ENCODE results near the gene HOXB3.

HOXB3 gene

DNA sequence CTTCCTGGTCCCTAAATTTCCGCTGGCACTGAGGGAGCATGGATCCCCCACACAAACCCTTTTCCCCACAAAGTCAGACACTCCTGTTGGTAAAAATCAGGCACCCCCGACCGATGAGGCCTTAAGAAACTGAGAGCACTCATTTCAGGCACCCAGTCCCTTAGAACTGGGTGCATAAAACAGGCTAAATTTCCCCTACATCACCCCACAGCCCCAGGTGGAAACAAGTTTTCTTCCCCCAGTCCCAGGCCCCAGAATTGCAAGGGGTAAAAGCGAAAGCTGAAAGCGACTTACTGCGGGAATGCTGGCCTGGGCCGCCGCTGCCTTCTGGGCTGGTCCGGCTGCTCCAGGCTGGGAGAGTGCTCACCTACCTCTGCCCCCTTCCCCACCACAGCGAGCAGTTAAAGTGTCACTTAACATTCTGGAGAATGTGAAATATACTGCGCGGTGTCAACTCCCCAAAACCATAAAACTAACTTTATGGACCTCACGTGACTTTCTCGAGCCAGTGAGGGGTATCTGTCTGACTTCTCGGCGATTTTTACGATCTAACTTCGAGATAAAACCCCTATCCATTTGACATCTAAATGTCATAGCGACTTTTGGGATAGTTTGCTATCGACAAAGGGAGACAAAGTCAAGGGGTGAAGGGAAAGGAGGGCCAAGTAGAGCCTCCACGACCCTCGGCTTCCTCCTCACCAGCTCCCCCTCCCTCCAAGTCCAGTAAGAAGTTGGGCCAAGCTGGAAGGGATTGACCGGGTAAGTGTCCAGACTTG, at the start of gene HOXB3:
Gene HOXB3 (minus strand): TSS at position 411 of the 776 bp plus-strand sequence. CDS start 37,767 bp downstream, outside the sequence.
- DNase-seq = no peak

DNA sequence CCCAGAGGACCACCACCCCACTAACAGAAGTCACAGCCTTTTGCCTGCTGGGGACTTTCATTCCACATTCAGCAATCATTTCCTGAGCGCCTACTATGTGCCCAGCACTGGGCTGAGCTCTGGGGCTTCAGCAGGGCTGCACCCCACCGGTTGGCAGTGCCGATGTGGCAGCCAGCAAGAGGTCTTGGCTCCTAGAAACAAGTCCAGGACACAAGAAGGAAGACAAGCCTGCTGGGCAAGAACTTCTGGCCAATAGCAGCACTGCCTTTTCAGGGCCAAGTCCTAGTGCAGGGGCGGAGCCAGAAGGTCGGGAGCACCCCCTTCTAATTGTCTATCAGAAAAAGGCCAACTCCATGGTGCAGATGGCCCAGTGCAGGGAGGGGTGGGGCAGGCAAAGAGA, 49.1 kb upstream of the HOXB3 start:
- no peak for DNase-seq

DNA sequence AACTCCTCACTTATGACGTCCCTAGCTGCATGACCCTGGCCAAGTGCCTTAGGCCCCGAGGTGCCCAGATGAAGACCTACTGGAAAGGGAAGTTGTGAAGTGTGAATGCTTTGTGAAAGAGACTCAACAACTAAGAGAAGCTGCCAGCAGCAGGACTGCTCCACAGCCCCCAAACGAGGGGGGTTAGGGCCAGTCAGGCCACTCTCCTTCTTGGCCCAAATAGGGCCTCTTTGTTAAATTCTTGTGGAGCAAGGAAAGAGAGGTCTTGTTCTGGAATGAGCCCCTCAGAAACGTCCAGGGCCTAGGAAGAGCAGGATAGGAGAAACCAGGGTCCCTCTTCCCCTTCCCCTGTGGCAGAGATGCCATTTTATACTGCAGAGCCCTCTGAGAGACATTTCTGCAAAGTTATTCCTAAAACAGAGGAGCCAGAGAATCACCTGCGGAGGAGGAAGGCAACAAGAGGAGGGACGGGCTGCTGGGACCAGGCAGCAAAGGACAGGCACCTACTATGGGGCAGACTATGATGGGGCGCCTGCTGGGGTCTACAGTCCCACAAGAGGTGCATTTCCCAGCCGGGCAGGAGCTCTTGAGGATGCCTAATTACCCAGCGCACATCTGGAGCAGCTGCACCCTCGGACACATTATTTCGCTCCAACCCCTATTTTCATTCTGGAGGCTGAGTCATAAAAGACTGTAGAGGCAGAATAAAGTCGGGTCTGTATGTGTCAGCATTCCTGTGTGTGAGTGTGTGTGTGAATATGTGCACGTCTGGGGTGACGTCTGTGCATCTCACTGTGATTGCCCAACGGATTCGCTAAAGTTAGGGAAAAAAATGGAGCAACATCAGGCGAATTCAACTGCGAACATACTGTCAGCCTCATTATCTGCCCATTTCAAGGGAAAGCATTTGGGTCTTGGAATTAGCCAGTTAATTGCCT, 47.6 kb upstream of the HOXB3 start:
- no peak for DNase-seq

GRCh38 chr17:48636177-48637018, 46.4 kb upstream of the HOXB3 start:
- DNase-seq = no peak

DNA sequence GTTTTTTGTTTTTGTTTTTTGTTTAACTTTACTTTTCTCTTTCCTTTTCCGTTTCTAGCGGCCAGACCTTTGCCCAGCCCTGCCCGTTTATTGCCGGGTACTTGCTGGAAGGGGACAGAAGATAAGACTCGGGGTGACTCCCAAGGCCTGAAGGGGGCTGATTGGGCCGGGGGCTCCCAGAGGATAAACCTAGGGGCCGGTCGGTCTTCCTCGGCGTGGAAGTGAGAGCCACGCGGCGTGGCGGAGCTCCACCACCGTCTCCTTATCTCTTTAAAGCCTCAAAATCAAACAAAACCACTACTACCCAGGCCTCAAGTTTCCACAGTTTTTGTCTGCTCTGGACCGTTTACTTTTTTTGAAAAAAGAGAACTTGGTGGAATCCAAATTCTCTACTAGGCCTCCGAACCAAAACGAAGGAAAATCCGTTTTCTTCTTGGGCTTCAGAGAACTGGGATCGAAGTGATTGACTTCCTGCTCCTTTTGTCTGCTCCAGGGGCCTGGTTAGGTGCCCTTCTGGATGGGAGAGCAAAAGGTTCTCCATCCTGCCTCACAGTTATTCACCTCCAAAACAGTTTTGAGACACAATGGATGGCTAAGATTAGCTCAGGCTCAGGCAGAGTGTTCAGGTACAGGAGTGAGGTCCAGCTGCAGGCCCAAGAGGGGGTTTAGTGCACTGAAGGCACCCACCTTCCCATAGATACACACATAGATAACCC, 44.6 kb upstream of the HOXB3 start:
- no peak for DNase-seq

GRCh38 chr17:48633266-48633677, 43.2 kb upstream of the HOXB3 start:
- no peak for DNase-seq

DNA sequence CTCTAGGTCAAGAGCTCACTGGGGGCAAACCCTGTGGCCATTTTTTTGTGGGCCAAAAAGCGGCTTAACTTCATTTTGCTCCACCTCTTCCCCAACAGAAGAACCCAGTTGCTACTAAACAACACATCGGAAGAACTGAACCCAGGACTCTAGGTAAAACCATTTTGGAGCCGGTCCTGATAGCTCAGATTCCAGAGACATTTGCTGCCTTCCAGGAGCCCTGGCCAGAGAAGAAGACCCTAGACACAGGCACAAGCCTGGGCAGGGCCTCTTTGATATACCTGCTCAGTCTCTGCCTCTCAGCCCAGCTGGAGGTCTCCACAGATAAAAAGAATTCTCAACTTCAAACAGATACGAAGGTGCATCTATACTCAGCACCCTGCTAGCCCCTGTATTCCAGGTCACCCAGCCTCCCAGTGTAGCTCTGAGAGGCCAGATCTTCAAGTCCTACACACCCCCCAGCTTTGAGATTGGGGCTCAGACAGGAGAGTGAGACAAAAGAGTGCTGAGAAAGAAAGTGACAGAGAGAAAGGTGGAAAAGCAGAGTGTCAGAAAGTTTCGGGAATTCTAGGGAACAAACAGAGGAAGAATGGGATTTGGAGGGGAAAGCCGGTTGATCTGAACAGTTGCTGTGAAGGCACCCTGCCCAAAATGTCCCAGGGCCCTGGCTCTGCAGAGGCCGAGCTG, 42.7 kb upstream of the HOXB3 start:
- DNase-seq = no peak

- DNase-seq = no peak
Observed at GRCh38 chr17:48631693-48632578, 41.9 kb upstream of the HOXB3 start.

DNA sequence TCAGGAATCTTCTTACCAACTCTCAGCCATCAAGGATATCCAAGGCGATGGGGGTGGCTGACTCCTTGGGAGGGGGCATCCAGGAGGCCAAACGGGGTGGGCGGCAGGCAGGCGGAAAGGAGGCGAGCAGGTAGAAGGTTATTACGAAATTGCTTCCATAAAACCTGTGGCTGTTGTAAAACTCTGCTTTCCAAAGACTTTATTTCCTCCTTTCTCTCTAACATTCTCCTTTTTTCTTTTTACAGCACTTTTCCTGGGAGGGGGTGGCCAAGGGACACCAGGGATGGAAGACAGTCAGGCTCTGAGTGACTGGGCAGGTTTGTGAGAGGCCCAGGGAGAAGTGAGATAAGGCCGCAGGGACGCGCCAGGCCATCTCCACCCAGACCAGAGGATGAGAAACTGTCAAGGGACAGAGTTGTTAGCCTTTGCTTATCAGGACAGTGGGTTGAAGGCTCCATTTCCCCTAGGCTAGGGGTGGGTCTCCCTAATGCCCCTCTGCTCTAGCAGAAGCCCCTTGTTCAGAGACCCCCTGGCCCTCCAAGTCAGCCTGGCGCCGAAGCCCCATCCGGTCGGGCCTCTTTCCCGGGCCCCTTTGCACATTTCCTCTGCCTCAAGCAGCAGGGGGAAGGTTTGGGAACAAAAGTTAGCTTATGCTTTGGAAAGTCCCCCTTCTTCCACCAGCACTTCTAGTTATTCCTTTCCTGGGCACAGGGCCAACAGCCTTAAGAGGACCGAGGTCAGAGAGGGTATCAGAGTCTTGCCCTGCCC, 41.1 kb upstream of the HOXB3 start:
- DNase-seq = no peak

- DNase-seq = no peak
Observed at GRCh38 chr17:48630009-48630924, 40.2 kb upstream of the HOXB3 start.

DNA sequence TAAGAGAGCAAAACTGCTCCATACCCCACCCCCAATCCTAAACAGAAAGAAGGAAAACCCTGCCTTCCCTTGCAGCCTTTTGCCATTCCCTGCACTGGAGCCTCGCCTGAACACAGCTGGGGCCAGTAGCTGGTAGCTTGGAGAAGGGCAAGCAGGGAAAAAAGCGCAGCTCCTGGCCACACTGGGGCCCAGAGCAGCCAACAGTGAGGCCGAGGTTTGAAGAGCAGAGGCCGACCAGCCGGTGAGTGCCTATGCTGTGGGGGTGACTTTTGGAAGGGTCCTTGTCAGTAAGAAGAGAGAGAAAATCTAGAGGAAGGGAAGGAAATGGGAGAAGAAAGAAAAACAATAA, 39.3 kb upstream of the HOXB3 start:
- no peak for DNase-seq

DNA sequence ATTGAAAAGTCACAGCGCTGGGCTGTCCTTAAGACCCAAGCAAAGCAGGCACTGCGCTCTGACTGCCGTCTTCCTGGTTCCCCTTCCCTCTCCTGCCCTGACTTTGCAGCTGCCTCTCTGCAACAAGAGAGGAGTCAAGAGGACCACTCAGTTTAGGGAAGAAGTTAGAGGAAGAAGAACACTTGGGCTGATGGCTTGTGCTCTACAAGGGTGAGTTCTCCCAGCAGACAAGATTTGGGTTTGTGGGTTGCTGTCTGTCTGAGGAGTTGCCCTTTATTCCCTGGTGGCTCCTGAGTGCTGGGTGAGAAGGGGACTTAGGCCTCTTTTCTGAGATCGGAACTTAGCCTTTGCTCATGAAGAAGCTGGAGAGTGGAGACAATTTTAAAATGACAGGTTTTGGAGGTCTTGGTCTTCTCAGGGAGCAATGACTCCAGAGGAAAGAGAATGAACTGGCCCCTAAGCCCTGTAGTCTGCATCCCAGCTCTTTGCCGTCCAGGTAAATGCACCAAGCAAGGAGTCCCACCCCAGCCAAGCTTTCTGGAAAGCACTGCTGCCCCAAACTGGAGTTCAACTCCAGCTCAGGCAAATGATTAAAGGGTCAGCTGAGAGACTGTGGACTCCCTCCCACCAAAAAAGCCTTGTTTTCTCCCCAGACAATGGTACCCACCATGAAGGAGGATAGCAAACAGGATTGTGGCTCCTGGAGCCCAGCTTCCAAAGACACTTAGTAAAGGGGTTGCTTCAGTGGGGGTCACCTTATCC, 38.8 kb upstream of the HOXB3 start:
- DNase-seq = no peak

GRCh38 chr17:48627623-48628521, 37.8 kb upstream of the HOXB3 start:
- DNase-seq = no peak

DNA sequence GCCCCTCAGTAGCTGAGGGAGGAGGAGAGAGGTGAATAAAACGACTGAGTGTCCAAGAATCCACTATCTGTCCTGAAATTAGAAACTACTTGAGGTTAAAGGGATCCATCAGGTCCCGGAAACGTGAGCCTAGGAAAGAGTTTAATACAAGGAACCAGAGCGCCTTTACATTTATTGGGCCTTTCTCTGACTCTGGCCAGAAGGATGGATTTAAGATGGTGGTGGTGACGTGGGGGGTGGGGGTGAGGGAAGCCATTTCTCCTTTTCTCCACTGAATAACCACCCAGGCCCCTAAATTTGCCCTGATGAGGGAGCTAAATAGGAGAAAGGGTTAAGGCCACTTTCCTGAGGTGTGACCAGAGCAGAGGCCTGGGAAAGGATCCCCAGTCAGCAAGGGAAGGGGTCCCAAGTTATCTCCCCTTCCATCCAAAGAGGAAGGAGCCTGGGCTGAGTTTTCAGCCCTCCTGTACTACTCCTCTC, 37.1 kb upstream of the HOXB3 start:
- no peak for DNase-seq

- DNase-seq = no peak
Observed at GRCh38 chr17:48626245-48627117, 36.4 kb upstream of the HOXB3 start, which contains the start of gene HOXB9. HOXB9 (minus strand) TSS chr17:48626358; CDS start chr17:48626269, 89 bp downstream.
